HG03565 (cell line): Measurements from ENCODE around the gene DYNLT2B.
"Not testable (repeated sequence)": the region's sequence is repeated elsewhere in the genome, so short reads cannot be mapped to it uniquely, and the experiment has no call there.

Source experiments
- ATAC-seq: cut with Tn5 transposase; IDR thresholded peaks from one replicate; pipeline ENCODE4 v1.9.1; 2021; ENCODE audit warnings: mild to moderate bottlenecking, moderate library complexity; ENCODE audit not compliant: unreplicated experiment

DYNLT2B gene

GRCh38 chr3:196274585-196274984 lies 43.5 kb downstream of the DYNLT2B start:
- peak; percentile 69 for ATAC-seq

GRCh38 chr3:196273655-196274054 lies 44.4 kb downstream of the DYNLT2B start:
- no peak for ATAC-seq

- ATAC-seq = no peak
Observed at GRCh38 chr3:196272826-196273225, 45.2 kb downstream of the DYNLT2B start.

- ATAC-seq = no peak
Observed at GRCh38 chr3:196270499-196270898, 47.5 kb downstream of the DYNLT2B start.

- ATAC-seq = no peak
Observed at GRCh38 chr3:196268284-196269163, 49.5 kb downstream of the DYNLT2B start.

- ATAC-seq = no peak
Observed at GRCh38 chr3:196263819-196264218, 54.2 kb downstream of the DYNLT2B start.

GRCh38 chr3:196260784-196261183 lies 57.3 kb downstream of the DYNLT2B start:
- ATAC-seq = no peak

GRCh38 chr3:196255776-196256175 lies 62.3 kb downstream of the DYNLT2B start:
- no peak for ATAC-seq

- ATAC-seq = no peak
Observed at GRCh38 chr3:196254376-196255283, 63.4 kb downstream of the DYNLT2B start.

GRCh38 chr3:196251918-196252317 lies 66.1 kb downstream of the DYNLT2B start:
- no peak for ATAC-seq

GRCh38 chr3:196246612-196247308 lies 71.3 kb downstream of the DYNLT2B start:
- no peak for ATAC-seq

- not testable (repeated sequence) for ATAC-seq
Observed at GRCh38 chr3:196244166-196244565, 73.9 kb downstream of the DYNLT2B start.

- ATAC-seq = no peak
Observed at GRCh38 chr3:196241704-196242103, 76.3 kb downstream of the DYNLT2B start.
